Measurements from ENCODE around the gene RBM45. TPM values are rescaled to one million over a fixed set of nuclear protein-coding genes. Genes with fewer than 3 reads are reported as not detected.

Gene RBM45
- total and polyA plus RNA-seq, 8 donors: 11.5 to 29.4 (median 24.9) TPM

DNA sequence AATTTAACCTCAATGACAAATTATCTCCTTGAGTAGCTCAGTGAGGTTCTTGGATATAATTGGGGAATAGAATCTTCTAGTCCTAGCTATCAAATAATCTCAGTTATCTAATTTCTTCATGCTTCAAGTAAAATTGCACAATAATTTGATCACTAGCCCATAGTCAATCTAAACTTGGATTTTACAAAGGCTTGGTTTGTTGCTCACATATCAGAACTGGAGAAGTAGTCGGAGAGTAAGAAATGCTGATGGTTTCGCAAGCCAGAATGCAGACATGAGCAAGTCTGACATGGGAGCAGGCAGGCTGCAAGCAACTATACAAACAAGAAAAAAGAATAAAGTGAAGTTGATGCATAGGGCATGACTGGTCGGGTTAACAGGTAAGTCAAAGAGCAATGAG, 28.0 kb upstream of the RBM45 start:
- Histone ChIP-seq H3K27ac (no peak overlapping the region), H3K36me3 (no peaks in the 10 kb centered on the region), H3K9me3 (peaks cover 0 to 6% of the 10 kb centered on the region in 2 donors), H3K4me3 (no peak overlapping the region), H3K4me1 (no peaks in the 10 kb centered on the region), H3K27me3 (no peaks in the 10 kb centered on the region)
- intact Hi-C loops (cut with DNase I): no loop called here
- TF ChIP-seq, protein P1, sequence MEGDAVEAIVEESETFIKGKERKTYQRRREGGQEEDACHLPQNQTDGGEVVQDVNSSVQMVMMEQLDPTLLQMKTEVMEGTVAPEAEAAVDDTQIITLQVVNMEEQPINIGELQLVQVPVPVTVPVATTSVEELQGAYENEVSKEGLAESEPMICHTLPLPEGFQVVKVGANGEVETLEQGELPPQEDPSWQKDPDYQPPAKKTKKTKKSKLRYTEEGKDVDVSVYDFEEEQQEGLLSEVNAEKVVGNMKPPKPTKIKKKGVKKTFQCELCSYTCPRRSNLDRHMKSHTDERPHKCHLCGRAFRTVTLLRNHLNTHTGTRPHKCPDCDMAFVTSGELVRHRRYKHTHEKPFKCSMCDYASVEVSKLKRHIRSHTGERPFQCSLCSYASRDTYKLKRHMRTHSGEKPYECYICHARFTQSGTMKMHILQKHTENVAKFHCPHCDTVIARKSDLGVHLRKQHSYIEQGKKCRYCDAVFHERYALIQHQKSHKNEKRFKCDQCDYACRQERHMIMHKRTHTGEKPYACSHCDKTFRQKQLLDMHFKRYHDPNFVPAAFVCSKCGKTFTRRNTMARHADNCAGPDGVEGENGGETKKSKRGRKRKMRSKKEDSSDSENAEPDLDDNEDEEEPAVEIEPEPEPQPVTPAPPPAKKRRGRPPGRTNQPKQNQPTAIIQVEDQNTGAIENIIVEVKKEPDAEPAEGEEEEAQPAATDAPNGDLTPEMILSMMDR (IDR thresholded peaks at IDR 0.05): no peak
- DNase-seq (no peak), ATAC-seq (no peak)

DNA sequence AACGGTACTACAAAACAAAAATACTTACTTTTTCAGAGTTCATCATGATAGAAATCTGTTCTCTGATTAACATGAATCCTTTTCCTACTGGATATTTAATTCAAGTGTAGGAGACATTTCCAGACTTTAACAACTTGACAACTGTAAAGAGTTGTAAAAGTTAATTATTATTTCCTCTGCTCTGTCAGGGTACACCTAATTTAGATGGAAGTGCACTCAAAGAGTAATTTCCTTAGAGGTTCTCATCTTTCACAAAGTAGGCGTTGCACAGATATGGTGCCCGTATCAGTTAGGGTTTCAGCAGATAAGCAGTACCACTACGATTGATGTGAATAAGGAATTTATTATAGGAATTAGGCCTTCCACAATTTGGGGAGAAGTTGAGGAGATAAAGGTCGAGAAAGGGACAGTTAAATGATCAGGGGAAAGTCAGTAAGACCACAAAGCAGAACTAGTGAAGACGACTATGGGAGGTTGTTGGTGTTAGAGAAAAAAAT, 23.4 kb upstream of the RBM45 start:
- intact Hi-C loops (cut with DNase I): no loop called here
- H3K9me3 ChIP-seq: no peaks in the 10 kb centered on the region
- no peaks in the 10 kb centered on the region for H3K4me1 ChIP-seq
- H3K36me3 ChIP-seq: no peaks in the 10 kb centered on the region
- TF ChIP-seq, protein P1 (IDR thresholded peaks at IDR 0.05): no peak
- no peaks in the 10 kb centered on the region for H3K27me3 ChIP-seq
- no peak overlapping the region for H3K27ac ChIP-seq
- DNase-seq (no peak), ATAC-seq (peak; percentile 41)
- no peak overlapping the region for H3K4me3 ChIP-seq

DNA sequence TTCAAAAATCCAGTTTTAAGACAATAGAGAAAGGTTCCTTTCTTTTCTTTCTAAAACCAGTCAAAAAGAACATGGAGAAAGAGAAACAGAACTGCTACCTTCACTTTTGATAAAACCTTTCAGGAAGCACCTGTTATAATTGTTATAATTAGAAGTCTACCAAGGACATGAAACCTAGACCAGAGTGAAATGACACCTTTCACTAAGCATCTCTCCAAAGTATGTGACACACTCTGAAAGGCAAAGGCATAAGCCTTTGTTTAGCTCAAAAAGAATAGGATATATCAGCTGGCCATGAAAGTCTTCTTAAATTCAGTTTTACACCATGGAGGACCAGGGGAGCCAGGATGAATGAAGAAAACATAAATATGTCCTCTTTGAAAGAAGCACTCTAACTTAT, 18.8 kb upstream of the RBM45 start:
- no peak overlapping the region for H3K27ac ChIP-seq
- intact Hi-C loops (cut with DNase I): no loop called here
- no peaks in the 10 kb centered on the region for H3K27me3 ChIP-seq
- no peak overlapping the region for H3K4me3 ChIP-seq
- no peaks in the 10 kb centered on the region for H3K4me1 ChIP-seq
- no peak for ATAC-seq
- TF ChIP-seq, protein P1 (IDR thresholded peaks at IDR 0.05): no peak
- H3K9me3 ChIP-seq: no peaks in the 10 kb centered on the region
- no peaks in the 10 kb centered on the region for H3K36me3 ChIP-seq
- DNase-seq: no peak

DNA sequence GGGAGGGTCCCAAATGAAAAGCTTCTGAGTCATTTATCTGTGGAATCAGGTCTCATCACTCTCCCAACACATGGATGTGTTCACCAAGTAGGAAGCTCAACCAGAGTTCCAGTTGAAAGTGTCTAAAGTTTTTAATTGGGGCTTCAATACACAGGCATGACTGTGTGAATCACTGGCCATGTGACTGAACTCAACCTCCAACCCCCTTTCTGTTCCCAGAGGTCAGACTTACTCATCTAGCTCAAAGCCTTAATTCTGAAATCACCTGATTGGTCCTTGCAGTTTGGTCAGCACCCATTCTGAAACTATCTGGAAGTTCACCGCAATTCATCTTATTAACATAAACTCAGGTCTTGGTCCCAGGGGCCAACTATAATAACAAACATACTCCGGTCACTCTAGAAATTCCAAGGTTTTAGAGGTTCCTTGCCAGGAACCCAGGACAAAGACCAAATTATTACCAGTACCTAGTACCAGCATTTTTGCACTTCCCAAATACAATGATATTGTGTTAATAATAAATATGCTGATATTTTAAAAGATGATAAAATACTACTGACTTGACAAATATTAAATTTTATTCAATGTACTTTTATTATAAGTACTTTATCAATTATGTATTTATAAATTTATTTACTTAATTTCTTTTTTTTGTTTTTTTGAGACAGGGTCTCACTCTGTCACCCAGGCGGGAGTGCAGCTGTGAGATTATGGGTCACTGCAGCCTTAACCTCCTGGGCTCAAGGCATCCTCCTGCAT, 10.7 kb upstream of the RBM45 start:
- H3K9me3 ChIP-seq: no peaks in the 10 kb centered on the region
- H3K27ac ChIP-seq: no peak overlapping the region
- TF ChIP-seq, protein P1 (IDR thresholded peaks at IDR 0.05): no peak
- no peaks in the 10 kb centered on the region for H3K27me3 ChIP-seq
- intact Hi-C loops (cut with DNase I): no loop called here
- H3K36me3 ChIP-seq: no peaks in the 10 kb centered on the region
- ATAC-seq (no peak), DNase-seq (no peak)
- H3K4me1 ChIP-seq: no peaks in the 10 kb centered on the region
- H3K4me3 ChIP-seq: no peak overlapping the region

DNA sequence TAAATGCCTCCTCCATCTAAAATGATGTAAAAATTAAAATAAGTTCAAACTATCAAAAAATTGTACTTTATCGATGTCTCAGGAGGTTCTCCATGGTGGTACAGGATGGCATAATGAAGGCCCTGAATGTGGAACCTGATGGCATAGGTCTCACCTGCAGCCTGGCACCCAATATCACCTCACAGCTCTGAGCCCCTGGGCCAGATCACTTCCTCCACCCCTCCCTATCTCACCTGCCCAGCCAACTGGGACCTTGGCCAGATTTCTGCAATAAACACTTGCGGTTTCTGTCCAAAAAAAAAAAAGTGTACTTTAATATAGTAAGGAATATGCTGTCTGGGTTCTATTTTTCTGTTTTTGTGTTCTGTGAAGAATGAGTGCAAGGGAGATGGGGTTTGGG, 6.7 kb upstream of the RBM45 start:
- no peak overlapping the region for H3K4me3 ChIP-seq
- H3K27me3 ChIP-seq: no peaks in the 10 kb centered on the region
- no peak overlapping the region for H3K27ac ChIP-seq
- H3K36me3 ChIP-seq: no peaks in the 10 kb centered on the region
- no peaks in the 10 kb centered on the region for H3K4me1 ChIP-seq
- intact Hi-C loops (cut with DNase I): no loop called here
- H3K9me3 ChIP-seq: no peaks in the 10 kb centered on the region
- ATAC-seq (peak; percentile 54), DNase-seq (peak in 1 of 4 donors; percentile 19)
- TF ChIP-seq, protein P1 (IDR thresholded peaks at IDR 0.05): no peak
